Middle frontal gyrus (tissue), 1 donor: ENCODE results near the gene HELQ.
"Not testable (repeated sequence)": the region's sequence is repeated elsewhere in the genome, so short reads cannot be mapped to it uniquely, and the experiment has no call there.

Source experiments
- DNase-seq: peaks from one replicate; pipeline ENCODE4 v3.0.0-alpha.2; 2015; ENCODE audit warnings: low spot score; ENCODE audit errors: extremely low spot score

The HELQ gene, protein sequence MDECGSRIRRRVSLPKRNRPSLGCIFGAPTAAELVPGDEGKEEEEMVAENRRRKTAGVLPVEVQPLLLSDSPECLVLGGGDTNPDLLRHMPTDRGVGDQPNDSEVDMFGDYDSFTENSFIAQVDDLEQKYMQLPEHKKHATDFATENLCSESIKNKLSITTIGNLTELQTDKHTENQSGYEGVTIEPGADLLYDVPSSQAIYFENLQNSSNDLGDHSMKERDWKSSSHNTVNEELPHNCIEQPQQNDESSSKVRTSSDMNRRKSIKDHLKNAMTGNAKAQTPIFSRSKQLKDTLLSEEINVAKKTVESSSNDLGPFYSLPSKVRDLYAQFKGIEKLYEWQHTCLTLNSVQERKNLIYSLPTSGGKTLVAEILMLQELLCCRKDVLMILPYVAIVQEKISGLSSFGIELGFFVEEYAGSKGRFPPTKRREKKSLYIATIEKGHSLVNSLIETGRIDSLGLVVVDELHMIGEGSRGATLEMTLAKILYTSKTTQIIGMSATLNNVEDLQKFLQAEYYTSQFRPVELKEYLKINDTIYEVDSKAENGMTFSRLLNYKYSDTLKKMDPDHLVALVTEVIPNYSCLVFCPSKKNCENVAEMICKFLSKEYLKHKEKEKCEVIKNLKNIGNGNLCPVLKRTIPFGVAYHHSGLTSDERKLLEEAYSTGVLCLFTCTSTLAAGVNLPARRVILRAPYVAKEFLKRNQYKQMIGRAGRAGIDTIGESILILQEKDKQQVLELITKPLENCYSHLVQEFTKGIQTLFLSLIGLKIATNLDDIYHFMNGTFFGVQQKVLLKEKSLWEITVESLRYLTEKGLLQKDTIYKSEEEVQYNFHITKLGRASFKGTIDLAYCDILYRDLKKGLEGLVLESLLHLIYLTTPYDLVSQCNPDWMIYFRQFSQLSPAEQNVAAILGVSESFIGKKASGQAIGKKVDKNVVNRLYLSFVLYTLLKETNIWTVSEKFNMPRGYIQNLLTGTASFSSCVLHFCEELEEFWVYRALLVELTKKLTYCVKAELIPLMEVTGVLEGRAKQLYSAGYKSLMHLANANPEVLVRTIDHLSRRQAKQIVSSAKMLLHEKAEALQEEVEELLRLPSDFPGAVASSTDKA

DNA sequence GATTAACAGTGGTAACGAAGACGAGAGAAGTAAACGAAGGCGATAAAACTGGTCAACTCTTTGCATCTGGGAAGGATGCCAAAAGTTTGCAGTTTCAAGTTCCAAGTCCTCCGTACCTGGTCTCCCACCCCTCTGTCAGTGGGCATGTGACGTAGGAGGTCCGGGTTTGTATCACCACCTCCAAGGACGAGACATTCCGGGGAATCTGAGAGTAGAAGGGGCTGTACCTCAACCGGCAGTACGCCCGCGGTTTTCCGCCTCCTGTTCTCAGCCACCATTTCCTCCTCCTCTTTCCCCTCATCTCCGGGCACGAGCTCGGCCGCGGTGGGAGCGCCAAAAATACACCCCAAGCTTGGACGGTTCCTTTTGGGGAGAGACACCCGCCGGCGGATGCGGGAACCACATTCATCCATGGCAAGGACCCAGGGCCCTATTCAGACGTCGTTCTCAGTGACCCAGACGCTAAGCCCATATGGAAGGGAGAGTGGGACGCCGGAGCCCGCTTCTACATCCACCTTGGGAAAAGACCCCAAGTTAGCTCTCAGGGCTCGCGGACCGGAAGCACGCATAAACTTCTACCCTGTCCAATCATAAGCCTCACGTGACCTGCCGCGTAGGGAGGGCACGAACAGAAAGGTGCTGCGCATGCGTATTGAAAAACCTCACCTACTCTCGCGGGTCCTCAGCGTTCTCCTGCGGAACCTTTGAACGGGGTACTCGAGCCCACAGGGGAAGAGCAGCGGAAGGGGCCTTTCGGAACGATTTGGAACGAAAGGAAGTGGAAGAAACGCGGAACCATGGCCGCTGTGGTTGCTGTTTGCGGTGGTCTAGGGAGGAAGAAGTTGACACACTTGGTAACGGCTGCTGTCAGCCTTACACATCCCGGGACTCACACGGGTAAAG lies at the start of gene HELQ, which contains the start of gene MRPS18C:
TSS of gene HELQ (minus strand) at position 543 of the 903 bp plus-strand sequence. CDS start at position 413, 130 bp downstream.
TSS of gene MRPS18C (plus strand) at position 778 of the 903 bp plus-strand sequence. CDS start at position 798, 20 bp downstream.
- peak; percentile 96 for DNase-seq

DNA sequence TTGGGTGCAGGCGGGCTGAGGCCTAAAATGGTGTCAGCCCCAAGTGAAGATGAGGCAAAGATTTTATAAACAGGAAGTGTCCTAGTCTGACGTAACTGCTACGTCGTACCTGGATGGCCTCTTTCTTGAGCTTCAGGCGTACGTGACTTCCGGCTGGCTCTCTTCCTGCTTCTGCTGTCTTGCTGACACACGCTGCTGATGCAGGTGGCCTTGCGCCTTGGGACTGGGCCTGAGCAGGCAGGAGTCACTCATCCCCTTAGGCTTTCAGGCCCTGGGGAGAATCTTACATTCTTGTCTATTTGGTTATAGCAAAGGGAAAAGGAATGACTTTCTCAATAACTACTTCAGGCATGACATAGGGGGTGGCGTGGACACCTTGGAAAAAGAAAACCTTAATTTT lies 49.4 kb upstream of the HELQ start:
- DNase-seq: no peak

DNA sequence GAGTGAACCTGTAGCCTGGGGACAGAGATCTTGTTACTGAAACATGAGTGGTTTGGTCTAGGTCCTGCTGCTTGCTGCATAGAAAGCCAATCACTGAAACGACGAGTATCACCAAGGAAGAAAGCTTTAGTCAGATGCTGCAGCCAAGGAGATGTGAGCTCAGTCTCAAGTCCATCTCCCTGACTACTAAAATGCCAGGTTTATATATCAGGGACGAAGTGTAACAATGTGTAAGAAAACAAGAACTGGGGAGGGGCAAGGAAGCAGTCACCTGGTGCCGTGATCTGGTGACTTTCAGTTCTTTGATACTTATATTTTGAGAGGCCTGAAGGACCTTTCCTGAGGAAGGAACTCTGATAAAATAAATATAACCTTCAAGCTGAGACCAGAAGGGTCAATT lies 48.9 kb upstream of the HELQ start:
- no peak for DNase-seq

DNA sequence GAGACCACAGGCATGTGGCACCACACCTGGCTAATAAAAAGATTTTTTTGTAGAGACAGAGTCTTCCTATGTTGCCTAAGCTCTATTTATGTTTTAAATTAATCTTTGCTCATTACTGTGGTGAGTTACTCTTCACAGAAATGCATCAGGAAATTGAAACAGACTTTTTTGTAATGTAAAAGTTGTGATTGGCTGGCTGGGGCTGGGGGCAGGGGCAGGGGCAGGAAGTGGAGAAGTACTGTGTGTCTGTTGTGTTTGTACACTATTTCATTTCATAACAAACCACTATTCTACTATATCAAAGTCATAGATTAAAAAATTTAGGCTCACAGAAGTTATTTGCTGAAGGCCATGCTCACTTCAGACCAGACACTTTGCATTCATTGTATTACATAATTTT lies 48.4 kb upstream of the HELQ start:
- DNase-seq: no peak

DNA sequence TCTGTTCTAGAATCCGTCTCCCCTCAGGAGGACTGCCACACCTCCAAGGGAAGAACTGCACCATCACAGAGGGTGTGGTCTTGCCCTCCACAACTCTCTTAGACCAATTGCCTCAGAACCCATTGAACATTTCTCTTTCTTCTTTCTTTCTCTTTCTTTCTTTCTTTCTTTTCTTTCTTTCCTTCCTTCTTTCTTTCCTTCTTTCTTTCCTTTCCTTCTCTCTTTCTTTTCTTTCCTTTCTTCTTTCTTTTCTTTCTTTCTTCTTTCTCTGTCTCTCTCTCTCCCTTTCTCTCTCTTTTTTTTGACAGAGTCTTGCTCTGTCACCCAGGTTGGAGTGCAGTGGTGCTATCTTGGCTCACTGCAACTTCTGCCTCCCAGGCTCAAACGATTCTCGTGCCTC lies 46.0 kb upstream of the HELQ start:
- DNase-seq: not testable (repeated sequence)

DNA sequence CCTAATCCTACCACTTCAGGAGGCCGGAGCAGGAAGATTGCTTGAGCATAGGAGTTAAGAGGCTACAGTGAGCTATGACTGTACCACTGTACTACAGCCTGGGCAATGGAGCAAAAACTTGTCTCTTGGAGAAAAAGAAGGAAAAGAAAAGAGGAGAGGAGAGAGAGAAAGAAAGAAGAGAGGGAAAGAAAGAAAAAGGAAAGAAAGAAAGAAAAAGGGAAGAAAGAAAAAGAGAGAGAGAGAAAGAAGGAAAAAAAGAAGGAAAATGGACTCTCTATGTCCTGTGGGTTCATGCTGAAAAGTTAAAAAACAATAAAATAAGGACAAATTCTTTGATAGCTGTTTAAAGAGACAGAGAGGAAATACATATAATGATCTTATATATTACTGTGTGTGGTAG lies 42.6 kb upstream of the HELQ start:
- no peak for DNase-seq

DNA sequence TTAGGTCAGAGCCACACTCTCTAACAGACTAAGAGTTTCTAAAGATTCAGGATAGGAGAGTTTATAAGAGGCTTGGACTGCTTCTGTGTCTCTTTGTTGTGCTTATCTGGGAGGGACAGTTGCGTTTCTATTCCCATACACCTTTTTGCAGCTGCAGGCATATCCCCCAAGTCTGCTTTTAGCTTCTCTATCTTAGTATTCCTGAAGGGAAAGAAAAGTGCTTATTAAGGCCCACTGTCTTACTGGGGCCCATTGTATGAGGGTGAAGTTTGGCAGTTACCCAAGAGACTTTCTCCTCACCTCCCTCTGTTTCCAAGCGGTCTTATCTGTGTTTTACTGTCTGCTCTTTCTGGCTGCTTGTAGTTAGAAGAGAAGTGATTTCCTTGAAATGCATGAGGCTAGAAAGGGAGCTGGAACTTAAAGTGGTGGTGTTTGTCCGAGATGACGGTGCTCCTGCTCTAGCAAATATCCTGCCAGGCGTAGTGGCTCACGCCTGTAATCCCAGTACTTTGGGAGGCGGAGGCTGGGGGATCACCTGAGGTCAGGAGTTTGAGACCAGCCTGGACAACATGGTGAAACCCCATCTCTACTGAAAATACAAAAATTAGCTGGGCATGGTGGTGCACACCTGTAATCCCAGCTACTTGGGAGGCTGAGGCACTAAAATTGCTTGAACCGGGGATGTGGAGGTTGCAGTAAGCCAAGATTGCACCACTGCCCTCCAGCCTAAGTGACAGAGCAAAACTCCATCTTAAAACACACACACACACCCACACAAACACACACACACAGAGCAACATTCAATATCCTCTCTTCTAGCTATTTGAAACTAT lies 40.7 kb upstream of the HELQ start:
- DNase-seq: not testable (repeated sequence)

DNA sequence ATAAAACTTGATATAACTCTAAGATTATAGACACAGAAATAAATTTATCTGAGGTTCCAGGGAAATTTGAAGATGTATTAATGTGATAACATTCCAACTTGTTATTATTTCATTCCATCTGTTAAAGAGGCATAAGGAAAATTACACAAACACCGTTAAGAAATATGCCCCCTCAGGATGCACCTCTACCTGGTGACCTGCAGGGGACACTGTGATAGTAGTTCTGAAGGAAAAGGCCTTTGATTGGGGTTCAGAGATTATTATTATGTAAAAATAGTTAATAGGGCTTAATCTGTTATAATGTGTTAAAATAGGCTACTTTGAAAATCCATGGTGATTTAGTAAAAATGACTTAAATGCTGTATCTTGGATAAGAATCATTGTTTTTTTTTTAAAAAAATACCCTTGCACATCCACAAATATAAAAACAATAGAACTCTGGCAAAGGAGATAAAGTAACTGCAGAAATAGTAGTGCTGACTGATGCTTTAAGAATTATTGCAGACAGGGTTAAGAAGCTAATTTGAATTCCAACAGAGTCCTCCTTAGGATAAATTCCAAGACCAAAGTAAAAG lies 35.3 kb upstream of the HELQ start:
- DNase-seq: no peak

DNA sequence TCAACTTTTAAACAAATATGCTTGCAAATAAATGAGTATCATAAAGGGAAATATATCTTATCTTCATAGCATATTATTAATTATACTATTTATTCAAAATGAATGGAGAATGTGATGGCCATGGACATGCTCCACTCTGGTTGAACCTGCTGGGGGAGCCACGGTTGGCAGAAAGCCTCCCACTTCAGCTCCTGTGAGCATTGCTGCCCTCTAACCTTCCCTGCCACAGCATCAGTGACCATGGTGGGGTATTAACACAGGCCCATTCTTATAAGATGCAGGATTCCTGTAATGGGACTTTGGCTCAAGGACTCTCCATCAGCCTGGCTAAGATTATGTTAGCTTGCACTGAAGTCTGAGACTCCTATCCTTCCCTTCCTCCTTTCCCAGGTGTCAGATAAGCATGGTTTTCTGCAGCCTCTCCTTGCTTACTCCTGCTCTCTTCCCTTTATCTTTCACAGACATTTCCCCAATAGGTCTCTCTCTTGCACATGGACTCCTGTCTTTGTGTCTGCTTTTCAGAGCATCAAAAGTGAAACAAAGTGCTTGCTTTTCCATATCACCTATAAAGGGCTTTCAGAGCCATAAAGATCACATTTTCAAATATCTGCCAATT lies 34.2 kb upstream of the HELQ start:
- DNase-seq: no peak

DNA sequence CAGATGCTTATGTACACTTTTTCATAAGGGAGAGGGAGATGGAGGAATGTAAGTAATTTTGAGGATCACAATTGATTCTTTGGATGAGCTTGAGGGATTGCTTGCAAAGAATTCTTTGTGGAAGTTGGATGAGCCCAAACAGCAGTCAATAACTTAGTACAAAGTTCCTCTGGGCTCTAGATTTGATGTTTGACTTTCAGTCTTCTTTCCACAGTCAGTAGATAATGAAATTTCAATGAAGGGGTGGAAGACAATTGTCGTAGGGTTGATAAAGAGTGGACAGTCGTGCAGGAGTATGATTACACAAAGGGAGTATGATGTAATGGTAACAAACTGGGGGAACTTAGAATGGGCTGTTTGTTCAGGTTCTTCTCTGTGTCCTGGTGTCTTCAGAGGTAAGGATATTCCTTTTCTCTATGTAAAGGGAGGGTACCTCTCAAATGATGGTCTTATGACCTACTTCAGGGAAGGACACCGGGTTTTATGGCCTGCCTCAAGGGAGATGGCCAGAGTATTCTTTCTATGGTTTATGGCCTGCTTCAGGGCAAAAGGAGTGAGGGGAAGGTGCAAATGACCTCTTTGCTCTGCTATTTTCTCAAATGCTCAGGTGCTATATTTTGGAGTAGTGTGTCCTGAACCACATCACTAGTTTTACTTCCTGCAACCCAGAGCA lies 31.0 kb upstream of the HELQ start:
- no peak for DNase-seq

DNA sequence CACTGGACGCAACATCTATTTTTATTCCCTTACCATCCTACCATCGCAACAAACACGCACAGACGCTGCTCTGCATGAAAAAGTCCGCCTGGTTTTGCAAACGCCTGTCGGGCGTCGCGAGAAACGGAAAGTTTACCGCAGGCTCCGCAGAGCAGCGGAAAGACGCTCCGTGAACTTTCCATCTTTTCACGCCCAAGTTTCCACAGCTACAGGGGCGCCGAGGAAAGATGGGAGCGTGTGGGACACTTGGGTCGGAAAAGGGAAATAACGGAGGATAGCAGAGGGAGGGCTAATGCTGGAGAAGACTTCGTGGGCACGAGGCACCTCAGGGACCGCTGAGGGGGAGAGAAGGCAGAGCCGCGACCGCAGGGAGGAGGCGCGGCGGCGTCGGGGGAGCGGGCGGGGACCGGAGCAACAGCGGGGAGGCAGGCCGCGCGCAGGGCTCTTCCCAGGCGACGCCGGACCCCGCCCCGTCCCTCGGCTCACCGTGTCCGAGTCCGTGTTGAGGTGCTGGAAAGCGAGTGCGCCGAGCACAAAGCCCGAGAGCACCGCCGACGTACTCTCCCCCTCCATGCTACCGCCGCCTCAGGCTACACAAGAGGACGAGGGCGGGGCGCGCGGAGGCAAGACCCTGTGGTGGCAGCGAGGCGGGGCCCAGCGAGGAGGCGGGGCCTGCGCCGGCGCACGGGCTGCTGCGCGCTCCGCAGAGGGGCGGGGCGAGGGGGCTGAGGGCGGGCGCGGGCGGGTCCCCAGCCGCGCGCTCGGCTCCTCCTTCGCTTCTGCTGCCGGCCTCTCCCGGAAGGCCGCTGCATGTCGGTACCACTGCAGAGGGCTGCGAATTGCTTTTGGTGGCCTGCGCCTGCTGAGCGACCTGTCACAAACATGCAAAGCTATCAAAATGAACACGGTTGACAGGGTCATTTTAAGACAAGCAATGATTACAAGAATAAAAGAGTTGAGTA lies 29.2 kb upstream of the HELQ start, which contains the start of gene ABRAXAS1:
TSS of gene ABRAXAS1 (minus strand) at position 601 of the 962 bp plus-strand sequence. CDS start at position 573, 28 bp downstream.
- peak; percentile 90 for DNase-seq

DNA sequence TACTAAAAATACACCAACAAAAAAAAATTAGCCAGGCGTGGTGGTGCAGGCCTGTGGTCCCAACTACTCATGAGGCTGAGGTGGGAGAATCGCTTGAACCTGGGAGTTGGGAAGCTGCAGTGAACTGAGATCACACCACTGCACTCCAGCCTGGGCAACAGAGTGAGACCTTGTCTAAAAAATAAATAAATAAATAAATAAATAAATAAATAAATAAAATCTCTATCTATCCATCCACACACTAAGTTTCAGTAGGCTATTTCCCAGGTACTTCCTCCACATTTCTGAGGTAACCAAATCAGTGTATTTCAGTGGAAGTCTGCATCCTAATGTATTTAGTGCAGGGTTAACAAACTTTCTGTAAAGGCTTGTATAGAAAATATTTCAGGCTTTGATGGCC lies 18.3 kb upstream of the HELQ start:
- no peak for DNase-seq

DNA sequence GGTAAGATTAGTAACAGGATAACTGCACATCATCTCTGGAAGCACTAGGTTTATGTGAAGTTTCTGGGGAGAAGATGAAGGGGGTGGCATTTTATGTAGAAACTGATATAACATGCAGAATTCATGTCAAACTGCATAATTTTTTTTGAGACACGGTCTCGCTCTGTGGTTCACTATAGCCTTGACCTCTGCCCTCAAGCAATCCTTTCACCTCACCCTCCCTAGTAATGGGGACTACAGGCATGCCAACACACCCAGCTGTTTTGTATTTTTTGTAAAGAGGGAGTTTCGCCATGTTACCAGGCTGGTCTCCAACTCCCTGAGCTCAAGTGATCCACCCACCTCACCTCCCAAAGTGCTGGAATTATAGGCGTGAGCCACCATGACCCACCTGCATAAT lies 17.8 kb upstream of the HELQ start:
- DNase-seq: no peak

DNA sequence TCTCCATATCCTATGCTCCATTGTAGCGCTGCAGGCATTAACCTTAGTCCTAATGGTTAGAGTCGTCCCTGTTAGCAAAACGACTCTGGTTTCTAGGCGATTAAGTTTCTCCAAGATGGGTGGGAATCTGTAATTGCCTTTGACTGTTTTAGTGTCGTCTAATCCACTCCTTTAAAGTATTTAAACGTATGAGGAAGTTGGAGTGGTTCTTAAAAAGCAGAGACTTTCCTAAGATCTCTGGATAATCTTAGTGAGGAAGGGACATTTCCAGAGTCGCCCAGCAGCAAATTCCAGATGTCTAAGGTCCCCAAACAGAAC lies 520 bp upstream of the HELQ start:
- DNase-seq: no peak

DNA sequence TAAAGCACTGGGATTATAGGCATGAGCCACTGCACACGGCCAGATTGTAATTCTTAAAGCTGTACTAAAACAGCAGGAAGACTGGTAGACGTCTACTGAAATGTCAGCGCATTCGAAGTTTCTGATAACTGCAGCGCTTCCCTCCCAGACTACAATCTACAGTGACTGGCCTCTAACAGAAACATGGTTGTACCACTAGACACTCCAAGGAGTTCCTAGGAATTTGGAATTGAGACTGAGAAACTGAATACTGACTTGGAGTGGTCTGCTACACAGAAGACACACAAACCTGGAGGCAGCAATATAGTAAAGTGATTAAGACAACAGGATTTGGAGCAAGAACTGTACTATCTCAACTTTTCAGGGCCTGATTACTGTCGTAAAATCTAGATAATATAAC lies 937 bp downstream of the HELQ start:
- no peak for DNase-seq

DNA sequence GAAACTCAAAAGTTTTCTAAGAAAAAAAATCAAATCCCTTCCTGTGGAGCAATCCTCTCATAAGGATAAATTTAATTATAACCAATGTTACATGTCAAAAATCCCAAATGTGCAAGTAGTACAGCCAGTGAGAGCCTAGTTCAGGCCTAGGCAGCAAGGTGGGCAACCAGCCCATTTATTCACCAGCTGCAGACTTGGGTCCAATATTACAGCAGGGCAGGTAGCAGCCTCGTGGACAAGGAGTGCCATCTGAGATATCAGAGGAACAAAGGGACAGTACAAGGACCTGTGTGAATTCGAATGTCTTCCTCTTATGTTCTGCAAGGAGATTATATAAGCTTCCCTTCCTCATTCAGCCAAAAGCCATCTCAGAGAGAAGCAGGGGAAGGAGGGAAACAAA lies 6.6 kb downstream of the HELQ start:
- no peak for DNase-seq

DNA sequence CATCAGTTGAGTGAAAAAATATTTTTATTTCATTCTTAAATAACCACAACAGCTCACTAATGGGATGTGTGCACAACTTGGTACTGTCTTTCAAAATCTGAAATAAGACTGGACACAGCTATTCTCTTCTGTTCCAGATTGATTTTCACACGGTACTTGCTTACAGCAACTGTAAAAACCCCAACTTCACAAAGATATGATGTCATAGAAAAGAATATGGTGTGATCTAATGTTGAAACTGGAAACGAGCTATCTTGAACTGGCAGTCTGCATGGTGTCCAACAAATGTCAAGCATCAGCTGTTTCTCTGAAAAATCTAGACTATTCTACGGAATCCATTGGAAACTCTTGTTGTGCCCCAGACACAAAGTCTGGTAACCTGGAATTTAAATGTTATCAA lies 14.7 kb downstream of the HELQ start:
- no peak for DNase-seq
